ENCODE results near the gene PADI2.

Gene PADI2

GRCh38 chr1:17055801-17056200 is 63.5 kb downstream of the PADI2 start:
- no peak for FAIRE-seq
- no peak for TF ChIP-seq POLR2A (IDR thresholded peaks at IDR 0.05; ENCODE audit: low read depth, low read length)

GRCh38 chr1:17053685-17054410 is 65.4 kb downstream of the PADI2 start, which contains the start of gene SDHB:
TSS of gene SDHB (minus strand) at chr1:17054032. CDS start at chr1:17054019, 13 bp downstream.
- FAIRE-seq = peak; percentile 98
- peak; percentile 64 for TF ChIP-seq POLR2A (IDR thresholded peaks at IDR 0.05; ENCODE audit: low read depth, low read length)

More at GRCh38 chr1:17055801-17056200, 63.5 kb downstream of the PADI2 start:
- no peak for DNase-seq (ENCODE audit: insufficient read length, low spot score)

GRCh38 chr1:17053086-17053684 is 66.1 kb downstream of the PADI2 start:
- DNase-seq (ENCODE audit: insufficient read length, low spot score) (no peak), FAIRE-seq (no peak)
- no peak for TF ChIP-seq POLR2A (IDR thresholded peaks at IDR 0.05; ENCODE audit: low read depth, low read length)

More at GRCh38 chr1:17053685-17054410, 65.4 kb downstream of the PADI2 start, which contains the start of gene SDHB:
- peak; percentile 84 for DNase-seq (ENCODE audit: insufficient read length, low spot score)

GRCh38 chr1:17052641-17053040 is 66.6 kb downstream of the PADI2 start:
- no peak for DNase-seq (ENCODE audit: insufficient read length, low spot score)
- FAIRE-seq = no peak
- no peak for TF ChIP-seq POLR2A (IDR thresholded peaks at IDR 0.05; ENCODE audit: low read depth, low read length)

GRCh38 chr1:17052038-17052437 is 67.2 kb downstream of the PADI2 start:
- TF ChIP-seq POLR2A (IDR thresholded peaks at IDR 0.05; ENCODE audit: low read depth, low read length) = no peak
- DNase-seq (ENCODE audit: insufficient read length, low spot score) = no peak
- FAIRE-seq = no peak

- no peak for TF ChIP-seq POLR2A (IDR thresholded peaks at IDR 0.05; ENCODE audit: low read depth, low read length)
- no peak for FAIRE-seq
These were observed 71.3 kb downstream of the PADI2 start for GRCh38 chr1:17047924-17048323.

GRCh38 chr1:17046334-17046657 is 73.0 kb downstream of the PADI2 start:
- FAIRE-seq (no peak), DNase-seq (ENCODE audit: insufficient read length, low spot score) (no peak)
- TF ChIP-seq POLR2A (IDR thresholded peaks at IDR 0.05; ENCODE audit: low read depth, low read length) = no peak

More at GRCh38 chr1:17047924-17048323, 71.3 kb downstream of the PADI2 start:
- DNase-seq (ENCODE audit: insufficient read length, low spot score) = no peak

GRCh38 chr1:17045634-17046333 is 73.5 kb downstream of the PADI2 start:
- peak; percentile 75 for FAIRE-seq
- TF ChIP-seq POLR2A (IDR thresholded peaks at IDR 0.05; ENCODE audit: low read depth, low read length) = no peak
- peak; percentile 22 for DNase-seq (ENCODE audit: insufficient read length, low spot score)

- no peak for TF ChIP-seq POLR2A (IDR thresholded peaks at IDR 0.05; ENCODE audit: low read depth, low read length)
- DNase-seq (ENCODE audit: insufficient read length, low spot score) (no peak), FAIRE-seq (no peak)
These were observed 74.1 kb downstream of the PADI2 start for GRCh38 chr1:17045150-17045549.

GRCh38 chr1:17043676-17044075 is 75.6 kb downstream of the PADI2 start:
- DNase-seq (ENCODE audit: insufficient read length, low spot score) (no peak), FAIRE-seq (no peak)
- TF ChIP-seq POLR2A (IDR thresholded peaks at IDR 0.05; ENCODE audit: low read depth, low read length) = no peak

GRCh38 chr1:17040135-17040534 is 79.1 kb downstream of the PADI2 start:
- FAIRE-seq (no peak), DNase-seq (ENCODE audit: insufficient read length, low spot score) (no peak)

GRCh38 chr1:17039522-17039921 is 79.7 kb downstream of the PADI2 start:
- FAIRE-seq (no peak), DNase-seq (ENCODE audit: insufficient read length, low spot score) (no peak)
- no peak for TF ChIP-seq POLR2A (IDR thresholded peaks at IDR 0.05; ENCODE audit: low read depth, low read length)

More at GRCh38 chr1:17040135-17040534, 79.1 kb downstream of the PADI2 start:
- no peak for TF ChIP-seq POLR2A (IDR thresholded peaks at IDR 0.05; ENCODE audit: low read depth, low read length)

GRCh38 chr1:17033481-17033880 is 85.8 kb downstream of the PADI2 start:
- FAIRE-seq (no peak), DNase-seq (ENCODE audit: insufficient read length, low spot score) (no peak)
- TF ChIP-seq POLR2A (IDR thresholded peaks at IDR 0.05; ENCODE audit: low read depth, low read length) = no peak

- DNase-seq (ENCODE audit: insufficient read length, low spot score) (no peak), FAIRE-seq (no peak)
- no peak for TF ChIP-seq POLR2A (IDR thresholded peaks at IDR 0.05; ENCODE audit: low read depth, low read length)
These were observed 86.5 kb downstream of the PADI2 start for GRCh38 chr1:17032741-17033140.
